Measurements from ENCODE around the gene PPP2R5C.
"Not testable (repeated sequence)": the region's sequence is repeated elsewhere in the genome, so short reads cannot be mapped to it uniquely, and the experiment has no call there.

The PPP2R5C gene

DNA sequence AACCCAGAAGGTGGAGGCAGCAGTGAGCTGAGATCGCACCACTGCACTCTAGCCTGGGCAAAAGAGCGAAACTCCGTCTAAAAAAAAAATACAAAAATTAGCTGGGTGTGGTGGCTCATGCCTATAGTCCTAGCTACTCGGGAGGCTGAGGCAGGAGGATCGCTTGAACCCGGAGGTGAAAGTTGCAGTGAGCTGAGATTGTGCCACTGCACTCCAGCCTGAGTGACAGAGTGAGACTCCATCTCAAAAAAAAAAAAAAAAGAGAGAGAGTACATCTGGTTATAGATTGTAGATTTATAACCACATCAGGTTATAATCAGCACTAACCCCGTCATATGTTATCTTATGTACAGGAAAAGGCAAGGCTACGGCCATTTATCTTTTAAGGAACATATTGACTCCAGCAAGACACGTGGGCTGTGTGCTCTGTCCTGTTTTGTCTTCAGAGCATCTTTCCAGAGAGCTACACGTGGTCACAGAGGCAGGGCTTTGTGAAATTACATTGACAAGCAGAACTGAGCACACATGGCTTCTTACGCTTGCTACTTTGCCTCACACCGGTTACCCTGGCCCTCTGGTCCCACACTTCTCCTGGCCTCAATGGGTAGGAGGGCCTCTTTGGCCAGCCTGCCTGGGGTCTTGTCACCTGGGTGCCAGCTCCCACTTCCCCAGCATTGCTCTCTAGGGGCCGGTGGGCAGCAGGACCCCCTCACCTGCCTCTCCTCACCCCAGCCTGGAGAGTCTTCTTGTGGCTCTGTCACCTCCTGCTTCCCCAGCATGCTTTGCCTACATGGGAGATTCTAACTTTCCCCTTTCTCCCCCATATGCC, 196.1 kb downstream of the PPP2R5C start:
- no peak for DNase-seq

DNA sequence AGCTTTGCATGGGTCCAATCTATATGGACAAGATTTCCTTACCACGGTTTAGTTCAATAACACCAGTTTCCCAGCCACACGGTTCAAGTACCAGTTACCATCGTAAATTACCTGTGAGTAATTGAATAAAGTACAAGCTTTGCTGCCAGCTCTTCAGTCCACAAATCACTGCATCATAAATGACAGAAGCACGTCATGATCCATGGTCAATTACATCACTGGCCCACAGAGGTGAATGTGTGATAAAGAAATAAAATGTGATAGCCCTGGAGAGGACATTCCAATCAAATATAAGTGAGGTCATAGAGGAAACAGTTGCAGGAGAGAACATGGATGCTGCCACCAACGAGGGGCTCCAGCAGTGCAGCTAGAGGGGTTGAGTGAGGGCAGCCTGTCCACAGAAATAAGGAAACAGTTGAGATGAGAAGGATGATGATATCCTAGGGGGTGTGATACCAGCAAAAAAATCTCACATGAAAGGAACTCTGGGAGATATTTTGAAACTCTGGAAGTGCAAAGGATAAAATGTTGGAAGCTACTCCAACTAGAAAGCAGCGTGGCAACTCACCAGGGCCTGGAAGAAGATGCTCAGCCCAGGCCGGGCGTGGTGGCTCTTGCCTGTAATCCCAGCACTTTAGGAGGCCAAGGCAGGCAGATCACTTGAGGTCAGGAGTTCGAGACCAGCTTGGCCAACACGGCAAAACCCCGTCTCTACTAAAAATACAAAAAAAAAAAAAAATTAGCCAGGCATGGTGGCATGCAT, 197.1 kb downstream of the PPP2R5C start:
- DNase-seq, result no peak

DNA sequence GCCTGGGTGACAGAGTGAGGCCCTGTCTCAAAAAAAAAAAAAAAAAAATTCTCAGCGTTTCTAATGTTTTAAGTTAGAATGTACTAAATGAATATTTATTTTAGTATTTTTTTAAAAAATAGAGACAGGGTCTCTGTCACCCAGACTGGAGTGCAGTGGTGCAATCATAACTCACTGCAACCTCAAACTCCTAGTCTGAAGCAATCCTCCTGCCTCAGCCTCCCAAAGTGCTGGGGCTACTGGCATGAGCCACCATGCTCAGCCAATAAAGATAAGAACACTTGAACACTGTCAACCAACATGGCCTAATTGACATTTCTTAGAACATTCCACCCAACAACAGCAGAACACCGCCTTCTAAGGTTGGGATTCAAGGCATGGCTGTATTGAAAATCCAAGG, 197.8 kb downstream of the PPP2R5C start:
- no peak for DNase-seq

DNA sequence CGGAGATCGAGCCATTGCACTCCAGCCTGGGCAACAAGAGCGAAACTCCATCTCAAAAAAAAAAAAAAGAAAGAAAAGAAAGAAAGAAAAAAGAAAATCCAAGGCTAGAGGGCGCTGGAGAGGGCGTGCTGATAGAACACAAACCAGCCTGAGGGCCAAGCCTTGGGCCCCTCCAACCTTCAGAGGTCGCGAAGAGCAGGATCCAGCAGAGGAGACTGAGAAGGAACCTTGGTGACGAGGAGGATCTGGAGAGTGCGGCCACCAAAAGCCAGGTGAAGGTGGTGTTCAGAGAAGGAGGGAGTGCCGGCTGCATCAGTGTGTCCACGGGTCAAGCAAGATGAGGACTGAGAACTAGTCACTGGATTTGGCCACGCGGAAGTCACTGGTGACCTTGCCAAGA, 198.7 kb downstream of the PPP2R5C start:
- no peak for DNase-seq

DNA sequence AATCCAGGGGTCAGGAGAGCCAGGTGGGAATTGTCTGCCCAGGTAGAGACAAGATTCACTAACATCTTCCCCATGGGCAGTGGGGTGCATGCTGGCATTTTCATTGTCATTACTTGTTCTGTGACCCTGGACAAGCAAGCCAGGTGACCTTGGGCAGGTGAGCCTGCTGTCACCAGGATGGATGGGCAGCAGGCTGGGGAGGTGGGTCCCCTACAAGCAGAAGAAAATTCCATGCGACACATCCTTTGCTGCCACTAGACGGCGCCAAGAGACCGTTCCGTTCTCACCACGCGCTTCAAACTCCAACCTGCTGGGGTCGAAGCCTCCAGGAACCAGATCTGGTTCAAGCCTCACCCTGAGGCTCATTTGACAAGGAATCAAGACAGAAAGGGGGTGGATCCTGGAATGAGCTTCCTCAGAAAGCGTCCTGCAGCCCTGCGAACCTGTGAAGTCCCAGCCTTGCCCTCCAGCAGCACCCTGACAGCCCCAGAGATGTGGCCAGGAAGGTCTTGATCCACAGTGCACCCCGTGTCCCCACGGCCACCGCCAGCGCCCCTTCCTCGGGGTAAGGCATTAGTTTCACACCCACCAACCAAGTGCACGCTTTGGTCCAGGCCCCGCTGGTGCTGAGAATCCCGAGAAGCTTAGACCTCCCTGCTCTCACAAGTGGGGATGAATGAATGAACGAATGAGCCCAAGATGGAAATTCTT, 199.7 kb downstream of the PPP2R5C start:
- peak; percentile 79 for DNase-seq

DNA sequence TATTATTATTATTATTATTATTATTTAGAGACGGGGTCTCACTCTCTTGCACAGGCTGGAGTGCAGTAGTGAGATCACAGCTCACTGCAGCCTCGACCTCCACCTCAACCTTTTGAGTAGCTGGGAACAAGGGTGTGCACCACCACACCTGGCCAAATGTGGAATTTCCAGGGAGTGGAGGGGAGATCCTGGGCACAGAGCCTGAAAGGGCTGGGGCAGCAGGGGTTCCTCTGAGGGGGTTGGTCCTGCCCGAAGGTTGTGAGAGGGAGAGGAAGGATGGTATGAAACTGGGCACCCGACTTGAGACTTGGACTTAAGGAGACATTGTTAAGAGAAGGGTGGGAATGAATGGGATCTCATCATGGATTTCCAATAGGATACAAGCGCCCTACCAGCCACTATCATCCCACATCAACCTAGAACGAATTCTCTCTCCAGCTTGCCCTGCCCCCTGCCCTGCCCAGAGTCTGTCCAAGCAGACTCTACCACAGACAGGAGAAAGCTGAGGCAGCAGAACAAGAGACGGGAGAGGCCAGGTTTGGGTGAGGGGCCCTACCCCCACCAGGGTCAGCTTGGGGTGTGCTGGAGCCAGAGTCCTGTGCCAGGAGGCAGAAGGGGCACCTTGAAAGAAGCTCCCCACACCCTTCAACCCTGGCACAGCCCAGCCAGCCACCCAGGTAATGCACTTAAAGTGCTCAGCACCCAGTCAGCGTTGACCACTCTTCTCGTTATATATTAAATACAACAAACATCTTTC, 200.4 kb downstream of the PPP2R5C start:
- DNase-seq, result no peak

DNA sequence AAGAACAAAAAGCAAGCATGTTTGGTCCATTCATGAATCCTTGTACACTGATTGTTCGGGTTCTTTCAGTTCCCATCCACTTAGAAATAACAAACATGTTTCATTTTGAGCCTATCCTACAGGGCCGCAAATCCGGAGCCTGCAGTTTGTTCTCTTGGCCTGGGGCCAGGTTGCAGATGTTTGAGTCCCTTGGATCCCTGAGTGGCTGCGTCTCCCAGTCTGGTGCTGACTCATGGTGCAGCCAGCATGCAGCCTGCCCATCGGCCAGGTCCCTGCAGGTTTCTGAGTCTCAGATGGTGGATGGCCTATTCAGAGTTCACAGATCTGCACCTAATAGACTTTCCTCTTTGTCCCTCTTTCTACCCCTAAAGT, 201.0 kb downstream of the PPP2R5C start:
- DNase-seq, result peak; percentile 66

DNA sequence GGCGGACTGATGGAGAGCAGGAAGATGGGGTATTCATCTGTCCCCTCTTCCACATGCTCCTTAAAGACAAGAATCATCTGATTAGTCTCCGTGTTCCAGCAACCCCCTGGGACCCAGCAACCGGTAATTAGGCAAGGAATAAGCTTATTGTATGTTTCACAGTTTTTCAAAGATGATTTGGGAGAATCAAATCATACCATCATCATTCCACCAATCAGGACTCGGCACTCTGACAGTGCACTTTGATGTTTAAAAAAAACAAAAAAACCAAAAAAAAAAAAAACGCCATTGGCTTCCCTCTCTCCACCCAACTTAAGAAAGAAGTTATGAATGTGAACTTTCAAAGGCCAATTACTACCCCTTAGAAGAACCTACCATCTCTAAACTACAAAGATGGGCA, 201.5 kb downstream of the PPP2R5C start:
- no peak for DNase-seq

DNA sequence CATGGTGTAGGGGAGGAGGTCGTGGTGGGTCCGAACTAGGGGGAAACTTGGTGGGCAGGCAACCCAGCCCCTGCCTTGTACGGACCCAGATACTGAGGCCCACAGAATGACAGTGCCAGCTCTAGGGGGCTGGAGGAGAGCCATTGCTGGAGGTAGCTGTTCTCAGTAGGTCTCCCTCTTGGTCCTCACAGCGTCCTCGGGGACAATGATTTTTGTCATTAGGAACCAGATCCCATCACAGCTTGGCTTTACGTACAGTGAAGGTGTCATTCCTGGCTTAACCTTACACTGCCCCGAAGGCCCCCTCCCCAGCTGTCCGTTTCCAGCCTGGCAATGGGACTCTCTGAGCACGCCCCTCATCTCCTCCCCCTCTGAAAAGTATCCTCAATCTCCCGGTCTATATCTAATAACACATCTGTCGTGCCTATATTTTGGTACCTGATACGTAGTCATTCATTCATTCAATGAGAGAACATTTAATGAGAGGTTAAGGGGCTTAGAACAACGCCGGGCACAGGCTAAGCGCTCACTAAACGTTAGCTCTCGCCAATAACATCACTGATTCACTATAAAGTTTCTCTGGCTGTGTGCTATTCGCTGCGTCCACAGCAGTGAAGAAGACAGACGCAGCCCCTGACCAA, 202.3 kb downstream of the PPP2R5C start:
- no peak for DNase-seq

DNA sequence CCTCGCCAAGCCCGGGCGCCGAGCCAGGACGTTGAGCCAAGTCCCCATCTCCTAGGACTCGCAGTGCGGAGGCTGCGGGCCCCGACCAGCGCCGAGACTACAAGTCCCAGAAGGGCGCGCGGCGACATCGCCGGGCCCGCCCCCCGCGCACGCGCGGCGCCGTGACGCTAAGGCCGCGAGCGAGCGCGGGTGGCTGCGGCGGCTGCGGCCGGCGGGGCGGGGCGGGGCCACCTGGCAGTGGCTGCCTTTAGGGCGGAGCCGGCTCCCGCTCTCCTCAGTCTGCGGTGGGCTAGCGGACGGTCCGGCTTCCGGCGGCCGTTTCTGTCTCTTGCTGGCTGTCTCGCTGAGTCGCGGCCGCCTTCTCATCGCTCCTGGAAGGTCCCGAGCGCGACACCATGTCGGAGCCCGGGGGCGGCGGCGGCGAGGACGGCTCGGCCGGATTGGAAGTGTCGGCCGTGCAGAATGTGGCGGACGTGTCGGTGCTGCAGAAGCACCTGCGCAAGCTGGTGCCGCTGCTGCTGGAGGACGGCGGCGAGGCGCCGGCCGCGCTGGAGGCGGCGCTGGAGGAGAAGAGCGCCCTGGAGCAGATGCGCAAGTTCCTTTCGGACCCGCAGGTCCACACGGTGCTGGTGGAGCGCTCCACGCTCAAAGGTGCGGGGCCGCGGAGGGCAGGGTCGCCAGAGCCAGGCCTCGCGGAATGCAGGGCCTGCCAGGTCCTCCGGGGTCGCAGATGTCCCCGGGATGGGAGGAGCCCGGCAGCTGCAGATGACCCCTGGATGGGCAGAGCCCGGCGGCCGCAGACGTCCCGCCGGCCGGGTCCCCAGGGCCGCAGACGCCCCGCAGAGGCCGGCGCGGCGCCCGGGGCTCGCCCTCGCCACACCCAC, 203.0 kb downstream of the PPP2R5C start, which contains the start of gene DYNC1H1:
Gene DYNC1H1, plus strand, starts transcription at position 277 of the 884 bp plus-strand sequence. Its CDS starts 119 bp downstream, at position 396.
- peak; percentile 98 for DNase-seq

DNA sequence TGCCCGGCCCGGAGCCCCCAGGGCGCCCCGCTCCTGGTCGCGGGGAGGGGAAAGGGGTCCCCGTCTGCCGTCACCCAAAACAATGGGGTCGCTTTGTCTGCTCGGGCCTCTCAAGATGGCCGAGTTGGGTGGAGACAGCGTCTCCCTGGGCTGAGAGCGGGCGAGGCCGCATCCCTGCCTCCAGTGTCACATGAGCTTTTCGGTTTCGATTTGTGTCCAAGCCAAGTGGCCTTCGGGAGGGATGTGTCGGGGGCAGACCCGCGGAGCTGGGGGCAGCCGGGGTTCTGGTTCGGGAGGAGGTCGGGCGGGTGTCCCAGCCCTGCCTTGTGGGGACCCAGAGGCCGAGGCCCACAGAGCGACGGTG, 203.7 kb downstream of the PPP2R5C start:
- peak; percentile 49 for DNase-seq

DNA sequence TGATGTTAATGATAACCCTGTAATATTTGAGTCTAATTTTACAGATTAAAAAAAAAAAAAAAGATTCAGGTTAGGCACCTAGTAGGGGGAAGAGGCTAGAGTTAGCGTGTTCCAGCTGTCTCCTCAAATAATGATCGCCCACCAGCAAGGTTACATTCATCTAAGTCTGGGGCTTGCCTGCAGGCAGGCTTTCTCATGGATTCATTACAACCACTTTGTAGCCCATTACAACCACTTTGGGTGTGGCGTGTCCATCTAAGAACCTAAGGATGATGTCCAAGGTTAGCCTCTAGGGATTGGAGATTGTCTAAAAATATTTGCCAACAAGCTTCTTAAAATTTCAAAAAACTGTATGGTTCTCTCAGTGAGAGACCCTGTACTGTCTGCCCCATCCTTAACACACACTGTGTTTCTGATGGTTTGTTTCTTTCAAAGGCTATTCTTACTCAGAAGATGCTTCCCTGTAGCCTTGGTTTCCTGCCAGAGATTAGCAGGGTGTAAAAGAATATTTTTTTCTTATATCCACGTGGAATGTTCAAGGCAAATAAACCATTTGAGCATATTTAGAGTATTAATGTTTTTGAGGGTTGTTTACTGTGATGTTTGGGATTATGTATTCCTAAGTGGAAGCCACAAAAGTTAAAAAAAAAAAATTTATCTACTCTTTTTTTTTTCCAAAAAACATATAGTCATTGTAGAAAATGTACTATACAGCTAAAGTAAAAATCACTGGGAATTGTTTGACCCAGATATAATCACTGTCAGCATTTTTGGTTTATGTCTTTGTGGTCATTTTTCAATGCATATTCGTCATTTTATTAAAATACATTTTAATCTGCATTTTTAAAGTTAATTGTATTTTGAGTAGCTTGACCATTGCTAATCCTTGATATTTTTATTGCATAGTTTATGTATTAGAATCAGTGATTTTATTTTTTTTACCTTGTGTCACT, 204.5 kb downstream of the PPP2R5C start:
- no peak for DNase-seq

DNA sequence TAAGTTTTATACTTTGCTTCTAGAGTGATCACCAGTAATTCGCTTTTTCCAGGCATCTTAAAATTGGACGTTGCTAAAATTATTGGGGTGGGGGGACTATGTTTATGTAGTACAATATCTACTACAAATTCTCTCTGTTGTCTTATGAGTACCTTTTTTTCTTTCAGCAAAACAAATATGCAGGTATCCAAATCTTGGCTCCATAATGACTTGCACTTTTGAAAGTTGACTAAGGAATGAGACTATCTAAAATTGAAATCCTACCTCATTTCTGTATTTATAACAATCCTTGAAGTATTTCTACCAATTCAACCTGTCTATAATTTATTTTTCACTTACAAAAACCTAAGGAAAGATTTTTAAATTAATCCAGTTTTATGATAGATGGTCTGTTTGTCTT, 205.2 kb downstream of the PPP2R5C start:
- DNase-seq, result no peak

DNA sequence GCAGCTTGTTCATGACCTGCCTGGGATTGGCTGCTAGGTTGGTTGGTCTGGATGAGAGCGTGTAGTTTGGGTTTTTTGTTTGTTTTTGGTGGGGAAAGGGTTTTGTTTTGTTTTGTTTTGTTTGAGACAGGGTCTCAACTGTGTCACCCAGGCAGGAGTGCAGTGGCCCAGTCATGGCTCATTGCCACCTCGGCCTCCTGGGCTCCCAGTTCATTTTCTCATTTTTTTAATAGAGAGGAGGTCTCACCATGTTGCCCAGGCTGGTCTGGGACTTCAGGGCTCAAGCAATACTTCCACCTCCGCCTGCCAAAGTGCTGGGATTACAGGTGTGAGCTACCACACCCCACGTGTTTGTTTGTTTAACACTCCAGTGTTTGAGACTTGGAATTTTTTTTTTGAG, 206.7 kb downstream of the PPP2R5C start:
- DNase-seq, result no peak

DNA sequence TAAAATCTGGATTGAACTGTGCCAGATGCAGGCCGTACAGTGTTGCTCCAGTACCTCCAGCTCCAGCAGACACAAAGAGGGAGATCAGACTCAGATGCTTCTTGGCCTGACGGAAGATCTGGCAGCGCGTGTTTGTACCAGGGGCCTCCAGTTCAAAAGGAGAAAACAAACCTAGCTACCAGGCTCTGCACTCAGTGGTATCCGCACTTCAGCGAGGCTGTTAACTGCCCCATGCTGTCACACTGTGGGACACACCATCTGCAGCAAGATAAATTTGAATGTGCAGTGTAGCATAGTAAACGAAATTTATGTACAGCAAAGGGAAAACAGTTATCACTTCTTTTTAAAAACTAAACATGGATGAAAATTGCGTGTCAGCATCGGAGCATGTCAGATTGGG, 208.0 kb downstream of the PPP2R5C start:
- no peak for DNase-seq

DNA sequence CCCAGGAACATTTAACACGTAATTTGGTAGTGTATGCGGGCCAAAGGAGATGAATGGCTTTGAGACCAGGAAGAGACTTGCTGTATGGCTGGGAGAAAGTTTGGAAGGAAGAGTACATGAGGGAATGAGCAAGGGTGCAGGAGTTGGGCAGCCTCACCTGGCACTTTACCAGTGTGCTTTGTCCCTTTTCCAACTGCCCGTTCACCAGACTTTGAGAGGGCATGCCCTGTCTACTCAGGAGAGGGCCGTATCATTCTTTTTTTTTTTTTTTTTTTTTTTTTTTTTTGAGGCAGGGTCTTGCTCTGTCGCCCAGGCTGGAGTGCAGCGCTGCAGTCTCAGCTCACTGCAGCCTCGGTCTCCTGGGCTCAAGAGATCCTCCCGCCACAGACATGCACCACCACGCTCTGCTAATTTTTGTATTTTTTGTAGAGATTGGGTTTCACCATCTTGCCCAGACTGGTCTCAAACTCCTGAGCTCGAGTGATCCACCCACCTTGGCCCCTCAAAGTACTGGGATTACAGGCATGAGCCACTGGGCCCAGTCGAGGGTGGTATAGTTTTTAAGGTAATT, 209.4 kb downstream of the PPP2R5C start:
- no peak for DNase-seq

DNA sequence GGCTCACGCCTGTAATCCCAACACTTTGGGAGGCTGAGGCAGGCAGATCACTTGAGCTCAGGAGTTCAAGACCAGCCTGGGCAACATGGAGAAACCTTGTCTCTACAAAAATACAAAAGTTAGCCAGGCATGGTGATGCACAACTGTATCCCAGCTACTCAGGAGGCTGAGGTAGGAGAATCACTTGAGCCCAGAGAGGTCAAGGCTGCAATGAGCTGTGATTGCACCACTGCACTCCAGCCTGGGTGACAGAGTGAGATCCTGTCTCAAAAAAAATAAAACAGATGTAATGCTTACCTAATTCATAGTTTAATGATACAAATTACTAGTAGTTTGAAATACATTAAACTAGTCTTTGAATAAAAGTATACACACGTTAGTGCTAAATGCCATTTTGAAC, 209.9 kb downstream of the PPP2R5C start:
- DNase-seq, result not testable (repeated sequence)

DNA sequence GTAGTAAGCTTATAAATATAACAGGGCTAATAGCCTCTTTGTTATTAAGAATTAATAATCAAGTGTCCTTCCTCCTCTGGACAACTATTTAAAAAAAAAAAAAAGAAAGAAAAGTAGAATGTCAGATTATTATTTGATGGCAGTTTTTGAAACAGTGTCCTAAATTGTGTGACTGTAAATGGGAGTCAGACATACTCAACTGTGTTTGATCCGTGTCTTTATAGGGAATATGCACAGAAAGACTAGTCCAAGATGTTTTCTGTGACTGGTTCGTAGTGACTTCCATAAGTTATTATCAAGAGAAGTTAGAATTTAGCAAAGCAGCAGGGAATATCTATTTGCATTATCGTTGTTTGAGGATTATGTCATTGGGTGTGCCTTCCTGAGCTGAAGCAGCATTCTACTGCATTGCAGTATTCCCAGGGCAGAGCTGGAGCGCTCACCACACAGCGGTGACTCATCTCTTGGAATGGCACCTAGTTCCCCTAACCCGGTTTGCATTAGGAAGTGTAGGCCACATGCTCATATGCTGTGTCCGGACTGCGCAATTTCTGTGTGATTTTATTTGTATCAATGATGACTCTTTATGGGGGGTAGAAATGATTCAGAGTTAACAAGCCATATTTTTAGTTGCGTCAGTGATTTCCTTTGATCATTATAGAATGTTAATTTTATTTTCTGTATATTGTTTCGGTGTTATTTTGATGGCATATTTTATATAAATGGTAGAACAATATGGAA, 210.8 kb downstream of the PPP2R5C start:
- DNase-seq, result no peak

DNA sequence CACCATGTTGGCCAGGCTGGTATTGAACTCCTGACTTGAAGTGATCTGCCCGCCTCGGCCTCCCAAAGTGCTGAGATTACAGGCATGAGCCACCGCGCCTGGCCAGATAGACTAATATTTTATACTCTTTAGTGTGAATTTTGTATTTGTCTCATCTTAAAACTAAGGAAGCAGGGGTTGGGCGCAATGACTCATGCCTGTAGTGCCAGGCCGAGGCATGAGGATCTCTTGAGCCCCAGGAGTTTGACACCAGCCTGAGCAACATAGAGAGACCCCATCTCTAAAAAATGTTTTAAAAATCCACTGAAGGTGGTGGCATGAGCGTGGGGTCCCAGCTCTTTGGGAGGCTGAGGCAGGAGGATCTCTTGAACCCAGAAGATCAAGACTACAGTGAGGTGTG, 211.8 kb downstream of the PPP2R5C start:
- no peak for DNase-seq
